Right lobe of liver (tissue), 6 donors: Measurements from ENCODE around the gene FOXA1. TPM values are rescaled to one million over a fixed set of nuclear protein-coding genes. Genes with fewer than 3 reads are reported as not detected.

Experiments used
- ATAC-seq, 4 donors: fragments of 200-7000 bp; cut with Tn5 transposase; one replicate each; pipeline ENCODE4 v1.9.1; 2020; ENCODE audit warnings: mild to moderate bottlenecking in 4 of 4, moderate library complexity in 4 of 4
- DNase-seq, 3 donors: peaks; one replicate each; pipeline ENCODE4 v3.0.0-alpha.2; 2020
- H3K27ac ChIP-seq, 3 donors: fragments of 200-600 bp; one replicate each; pipeline ENCODE4 v1.8.0; 2022
- H3K27me3 ChIP-seq, 2 donors: fragments of 200-600 bp; one replicate each; pipeline ENCODE4 v1.8.0; 2022
- H3K36me3 ChIP-seq, 4 donors: fragments of 200-600 bp; sonication (generic) in 1 of 4; one replicate each; pipeline versions ENCODE4 v1.5.1 to v1.8.0; 2017 to 2022; ENCODE audit warnings: control low read depth in 1 of 4
- H3K4me1 ChIP-seq, 4 donors: fragments of 200-600 bp; sonication (generic) in 1 of 4; one replicate each; pipeline versions ENCODE4 v1.5.1 to v1.8.0; 2017 to 2022; ENCODE audit warnings: control low read depth in 1 of 4
- H3K4me3 ChIP-seq, 3 donors: fragments of 200-600 bp; one replicate each; pipeline ENCODE4 v1.8.0; 2022
- H3K9me3 ChIP-seq, 4 donors: fragments of 200-600 bp; sonication (generic) in 1 of 4; one replicate each; pipeline versions ENCODE4 v1.5.1 to v1.8.0; 2017 to 2022; ENCODE audit warnings: control low read depth in 1 of 4
- POLR2A ChIP-seq: fragments of 450-650 bp; IDR thresholded peaks from one replicate; pipeline ENCODE4 v1.6.1; 2017; ENCODE audit warnings: antibody characterized with exemption, mild to moderate bottlenecking
- WGBS: methylation state at CpG from one replicate; pipeline ENCODE4 v1.1.6; 2018; ENCODE audit warnings: low coverage, low lambda C conversion rate; ENCODE audit not compliant: insufficient coverage; ENCODE audit errors: missing lambda C conversion rate; 5-methylcytosine and 5-hydroxymethylcytosine counted together
- intact Hi-C, 2 donors: fragments of 100-400 bp; cut with DNase I; formaldehyde crosslinking; loops; one replicate each; pipeline versions ENCODE4 v1.11.2 to v1.14.1; 2022
- total RNA-seq, 6 experiments: library from RNA; depleted of rRNA in 2 of 6; stranded (reverse); fragments of >200 nt in 2 of 6; fragmentation: NEBNext Ultra II Directional in 3 of 6; extraction: Animal tissue kit (Norgen Biotek cat#: 25700) in 3 of 6; gene quantifications; one replicate each; pipeline versions ENCODE4 v1.1.0 to v1.2.4, GENCODE V29; 2016 to 2023
- TF ChIP-seq, protein P1 (sequence below), 4 donors: fragments of 200-600 bp in 3 of 4; fragments of 450-650 bp in 1 of 4; IDR thresholded peaks; one replicate each; pipeline versions ENCODE4 v1.5.1 to v1.8.0; 2016 to 2022; ENCODE audit warnings: antibody characterized with exemption in 4 of 4, mild to moderate bottlenecking in 2 of 4
- donor health status: DM: no; HTN: yes; CAD: no.
- donor health status: DM: no; HTN: no; CAD: no.
- donor health status: DM: no; HTN: no; CAD: no.
- donor health status: DM: no; HTN: yes; CAD: no.
- donor health status: DM: no; HTN: yes; CAD: no.

Gene FOXA1
- total RNA-seq, 6 experiments from 2014 or later = 29.8 to 35.5 (median 32.5) TPM

DNA sequence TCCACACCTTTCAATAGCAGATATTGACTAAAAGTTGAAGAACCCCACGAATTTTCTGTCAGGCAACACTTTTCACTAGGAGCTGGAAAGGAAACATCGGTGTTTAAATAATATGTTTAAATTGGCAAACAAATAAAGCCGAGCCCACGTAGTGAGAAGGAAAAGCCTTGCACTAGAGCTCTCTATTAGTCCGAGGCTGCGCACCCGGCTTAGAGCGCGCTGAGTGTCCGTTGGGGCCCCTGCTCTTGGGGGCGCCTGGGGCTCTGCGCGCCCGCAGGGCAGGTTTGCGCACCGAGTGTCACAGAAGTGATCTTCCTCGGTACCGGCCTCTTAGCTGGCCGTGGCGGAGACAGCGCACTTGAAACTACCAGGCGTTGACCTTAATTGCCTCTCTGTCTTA is 6.8 kb upstream of the FOXA1 start:
- DNase-seq (peak in 1 of 3 donors; percentile 21), ATAC-seq (peak in 1 of 4 donors; percentile 20)
- intact Hi-C loops = loop anchor here in 1 of 2 donors (10.0 kb wide), 1 partner anchor 273 kb away; no protein-coding TSS in a partner anchor

DNA sequence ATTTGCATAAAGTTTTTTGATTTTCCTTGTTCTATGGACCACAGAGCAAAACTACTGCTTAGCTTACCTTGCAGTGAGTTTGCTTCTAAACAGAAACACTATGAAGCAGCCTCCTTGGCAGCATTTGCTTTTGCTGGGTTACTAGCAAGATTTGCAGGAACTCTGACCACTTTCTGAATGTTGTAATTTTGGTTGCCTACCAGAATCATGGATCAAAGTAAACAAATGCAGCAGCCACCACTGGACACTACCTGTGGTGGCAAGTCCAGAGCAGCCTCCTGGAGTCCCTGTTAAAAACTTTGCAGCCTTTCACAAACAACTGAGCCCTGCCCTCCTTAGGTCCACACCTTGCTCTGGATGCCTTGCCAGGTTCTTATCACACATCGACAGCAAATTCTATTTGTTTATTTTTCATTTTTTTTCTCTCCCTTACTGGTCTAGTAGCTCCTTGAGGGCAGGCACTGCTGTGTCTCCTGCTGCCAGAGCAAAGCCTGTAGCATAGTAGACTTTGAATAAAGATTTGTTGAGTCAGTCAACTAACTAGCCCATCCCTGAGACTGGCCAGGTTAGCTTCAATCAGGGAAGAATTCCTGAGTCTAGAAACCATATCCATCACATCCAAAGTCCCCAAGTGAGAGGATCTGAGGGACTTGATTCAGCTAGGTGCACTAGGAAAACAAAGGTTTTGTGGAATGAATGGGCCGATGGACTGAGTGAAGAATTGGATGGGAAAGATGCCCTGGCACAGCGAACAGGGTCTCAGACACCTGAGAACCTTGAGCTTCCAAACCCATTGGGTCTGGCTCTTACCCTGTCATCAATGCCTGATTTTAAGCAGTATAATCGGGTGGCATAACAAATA is 6.1 kb upstream of the FOXA1 start:
- TF ChIP-seq POLR2A = no peak
- TF ChIP-seq, protein P1, sequence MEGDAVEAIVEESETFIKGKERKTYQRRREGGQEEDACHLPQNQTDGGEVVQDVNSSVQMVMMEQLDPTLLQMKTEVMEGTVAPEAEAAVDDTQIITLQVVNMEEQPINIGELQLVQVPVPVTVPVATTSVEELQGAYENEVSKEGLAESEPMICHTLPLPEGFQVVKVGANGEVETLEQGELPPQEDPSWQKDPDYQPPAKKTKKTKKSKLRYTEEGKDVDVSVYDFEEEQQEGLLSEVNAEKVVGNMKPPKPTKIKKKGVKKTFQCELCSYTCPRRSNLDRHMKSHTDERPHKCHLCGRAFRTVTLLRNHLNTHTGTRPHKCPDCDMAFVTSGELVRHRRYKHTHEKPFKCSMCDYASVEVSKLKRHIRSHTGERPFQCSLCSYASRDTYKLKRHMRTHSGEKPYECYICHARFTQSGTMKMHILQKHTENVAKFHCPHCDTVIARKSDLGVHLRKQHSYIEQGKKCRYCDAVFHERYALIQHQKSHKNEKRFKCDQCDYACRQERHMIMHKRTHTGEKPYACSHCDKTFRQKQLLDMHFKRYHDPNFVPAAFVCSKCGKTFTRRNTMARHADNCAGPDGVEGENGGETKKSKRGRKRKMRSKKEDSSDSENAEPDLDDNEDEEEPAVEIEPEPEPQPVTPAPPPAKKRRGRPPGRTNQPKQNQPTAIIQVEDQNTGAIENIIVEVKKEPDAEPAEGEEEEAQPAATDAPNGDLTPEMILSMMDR (IDR thresholded peaks at IDR 0.05) = no peak
- no peaks in the 10 kb centered on the region for H3K27me3 ChIP-seq

More for the DNA sequence above, 6.8 kb upstream of the FOXA1 start:
- Histone ChIP-seq H3K36me3 (no peaks in the 10 kb centered on the region), H3K27ac (no peak overlapping the region), H3K4me3 (no peak overlapping the region), H3K27me3 (no peaks in the 10 kb centered on the region), H3K4me1 (peaks cover 0 to 45% (median 15%) of the 10 kb centered on the region in 4 donors), H3K9me3 (no peaks in the 10 kb centered on the region)
- 11% methylated on average over 20 of the region's 22 CpGs for WGBS
- TF ChIP-seq POLR2A = no peak
- TF ChIP-seq, protein P1 (IDR thresholded peaks at IDR 0.05) = no peak

DNA sequence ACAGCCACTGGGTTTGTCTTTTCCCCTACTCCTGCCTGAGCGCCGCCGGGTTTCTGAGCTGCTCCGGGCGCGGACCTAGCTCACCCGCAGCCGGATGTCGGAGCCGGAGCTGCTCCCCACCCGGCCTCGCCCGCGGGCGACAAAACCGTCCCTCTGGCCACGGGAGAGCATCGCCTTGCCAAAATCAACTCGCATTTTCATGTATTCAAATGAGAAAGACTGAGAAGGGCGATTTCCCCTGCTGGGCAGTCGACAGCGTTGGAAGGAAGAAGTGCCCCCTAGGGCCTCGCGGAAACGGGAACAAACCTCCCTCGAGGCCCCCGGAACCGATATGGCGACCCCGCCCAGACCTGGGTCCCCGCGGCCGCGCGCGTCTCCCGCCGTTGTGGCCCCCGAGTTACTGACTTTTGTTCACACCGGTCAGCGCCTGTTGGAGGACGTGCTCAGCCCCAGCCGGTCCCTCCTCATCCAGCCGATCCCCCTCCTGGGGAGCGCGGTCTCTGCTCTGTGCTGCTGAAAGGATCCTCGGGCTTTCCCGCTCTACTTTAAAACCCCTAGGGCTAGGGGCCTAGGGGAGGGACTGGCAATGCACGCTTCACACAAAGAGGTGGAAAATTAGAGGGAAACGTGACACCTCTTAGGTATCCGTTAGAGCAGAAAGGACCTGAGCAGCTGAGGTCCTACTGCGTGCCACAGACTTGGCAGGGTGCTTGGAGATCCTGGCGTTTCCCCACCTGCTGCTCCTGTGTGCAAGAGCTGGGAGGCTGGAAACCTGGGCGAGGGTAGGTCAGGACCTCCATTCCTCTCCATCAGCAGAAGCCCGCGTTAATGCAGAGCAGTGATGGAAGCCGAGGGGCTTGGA is 4.7 kb upstream of the FOXA1 start:
- TF ChIP-seq, protein P1 (IDR thresholded peaks at IDR 0.05) = no peak
- TF ChIP-seq POLR2A = no peak
- Histone ChIP-seq H3K27me3 (no peaks in the 10 kb centered on the region), H3K4me1 (peaks cover 0 to 45% (median 15%) of the 10 kb centered on the region in 4 donors), H3K27ac (peak overlapping the region; percentile 13 to 47 (median 37)), H3K4me3 (peak overlapping the region; percentile 32 to 54 (median 41)), H3K9me3 (no peaks in the 10 kb centered on the region), H3K36me3 (no peaks in the 10 kb centered on the region)
- DNase-seq = peak in 1 of 3 donors; percentile 29
- ATAC-seq = no peak
- intact Hi-C loops = loop anchor here in 1 of 2 donors (10.0 kb wide), 1 partner anchor 275 kb away; no protein-coding TSS in a partner anchor
- 5% methylated on average over 32 of the region's 57 CpGs for WGBS

More for the DNA sequence above, 6.1 kb upstream of the FOXA1 start:
- DNase-seq = peak in 2 of 3 donors; percentile 22 to 70
- Histone ChIP-seq H3K9me3 (no peaks in the 10 kb centered on the region), H3K36me3 (no peaks in the 10 kb centered on the region), H3K4me1 (peaks cover 0 to 45% (median 15%) of the 10 kb centered on the region in 4 donors), H3K27ac (peak overlapping the region; percentile 13 to 37 (median 27)), H3K4me3 (no peak overlapping the region)
- peak; percentile 39 to 65 (median 56) for ATAC-seq
- WGBS = 35% methylated on average over 4 of the region's 4 CpGs
- intact Hi-C loops = loop anchor here in 1 of 2 donors (10.0 kb wide), 1 partner anchor 274 kb away; no protein-coding TSS in a partner anchor

DNA sequence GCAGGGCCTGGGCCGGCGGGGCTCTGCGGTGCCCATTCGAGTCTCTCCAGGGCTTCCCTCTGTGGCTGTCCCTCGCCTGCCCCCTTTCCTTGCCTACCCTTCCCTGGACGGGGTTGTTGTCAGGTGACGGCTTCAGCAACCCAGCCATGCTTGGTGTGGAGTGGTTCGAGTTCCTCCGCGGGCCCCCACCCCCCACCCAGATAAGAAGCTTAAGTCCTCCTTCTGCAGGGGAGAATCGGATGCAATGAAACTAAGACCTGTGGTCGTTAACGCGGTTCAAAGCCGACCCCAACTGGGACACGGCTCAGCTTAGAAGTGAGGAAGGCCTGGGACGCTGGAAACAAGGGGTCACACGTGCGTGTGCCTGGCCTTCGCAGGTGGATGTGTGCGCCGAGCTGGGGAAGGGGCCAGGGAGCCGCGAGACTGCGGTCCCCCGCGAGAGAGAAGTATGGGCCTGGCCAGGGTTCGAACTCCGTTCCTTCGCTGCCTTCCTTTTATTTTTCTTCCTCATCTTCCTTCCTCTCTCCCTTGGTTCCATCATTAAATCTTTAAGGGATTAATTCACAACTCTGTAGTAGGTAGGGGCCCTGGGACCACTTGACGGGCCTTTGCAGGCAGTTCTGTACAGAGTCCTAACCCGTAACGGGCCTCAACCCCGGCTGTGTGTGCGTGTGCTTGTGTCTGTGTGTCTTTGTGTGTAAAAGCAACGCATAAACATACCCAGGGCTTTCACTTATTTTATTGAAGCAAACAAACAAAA is 3.9 kb upstream of the FOXA1 start:
- WGBS = 48% methylated on average over 16 of the region's 36 CpGs
- peak overlapping the region; percentile 32 to 54 (median 41) for H3K4me3 ChIP-seq
- no peak for DNase-seq
- no peaks in the 10 kb centered on the region for H3K27me3 ChIP-seq
- H3K27ac ChIP-seq = peak overlapping the region in 2 of 3 donors; percentile 13 to 47
- ATAC-seq = no peak
- no peaks in the 10 kb centered on the region for H3K9me3 ChIP-seq
- peaks cover 0 to 44% (median 15%) of the 10 kb centered on the region in 4 donors for H3K4me1 ChIP-seq
- no peaks in the 10 kb centered on the region for H3K36me3 ChIP-seq
- intact Hi-C loops = no loop called here
- TF ChIP-seq POLR2A = no peak
- TF ChIP-seq, protein P1 (IDR thresholded peaks at IDR 0.05) = no peak
